Lower lobe of right lung (tissue), 2 donors: ENCODE measurements around the gene AGPAT3. TPM values are rescaled to one million over a fixed set of nuclear protein-coding genes. Genes with fewer than 3 reads are reported as not detected.

Experiments used
- ATAC-seq, 2 donors: fragments of 200-7000 bp; cut with Tn5 transposase; one replicate each; pipeline ENCODE4 v1.9.1; 2020 to 2022; ENCODE audit warnings: mild to moderate bottlenecking in 2 of 2, moderate library complexity in 2 of 2
- DNase-seq: peaks from one replicate; pipeline ENCODE4 v3.0.0-alpha.2; 2020
- H3K27ac ChIP-seq: fragments of 200-600 bp; one replicate; pipeline ENCODE4 v1.8.0; 2022
- H3K27me3 ChIP-seq: fragments of 200-600 bp; one replicate; pipeline ENCODE4 v1.8.0; 2022; ENCODE audit warnings: low read depth
- H3K36me3 ChIP-seq: fragments of 200-600 bp; one replicate; pipeline ENCODE4 v1.8.0; 2022; ENCODE audit warnings: mild to moderate bottlenecking
- H3K4me1 ChIP-seq: fragments of 200-600 bp; one replicate; pipeline ENCODE4 v1.8.0; 2022
- H3K4me3 ChIP-seq: fragments of 200-600 bp; one replicate; pipeline ENCODE4 v1.8.0; 2022; ENCODE audit warnings: mild to moderate bottlenecking
- H3K9me3 ChIP-seq: fragments of 200-600 bp; one replicate; pipeline ENCODE4 v1.8.0; 2022
- intact Hi-C: fragments of 100-400 bp; cut with DNase I; formaldehyde crosslinking; loops from one replicate; pipeline ENCODE4 v1.11.0; 2022
- total RNA-seq: library from RNA; stranded (reverse); fragmentation: NEBNext Ultra II Directional; extraction: Animal tissue kit (Norgen Biotek cat#: 25700); gene quantifications from one replicate; pipeline ENCODE4 v1.2.1, GENCODE V29; 2021
- TF ChIP-seq, protein P1 (sequence below): fragments of 200-600 bp; IDR thresholded peaks from one replicate; pipeline ENCODE4 v1.8.0; 2022; ENCODE audit warnings: antibody characterized with exemption, mild to moderate bottlenecking
- donor health status: DM: no; HTN: yes; CAD: no; lungs with severe emphysema.

The AGPAT3 gene
- total RNA-seq, 1 donor from 2014 or later: 83.3 TPM

DNA sequence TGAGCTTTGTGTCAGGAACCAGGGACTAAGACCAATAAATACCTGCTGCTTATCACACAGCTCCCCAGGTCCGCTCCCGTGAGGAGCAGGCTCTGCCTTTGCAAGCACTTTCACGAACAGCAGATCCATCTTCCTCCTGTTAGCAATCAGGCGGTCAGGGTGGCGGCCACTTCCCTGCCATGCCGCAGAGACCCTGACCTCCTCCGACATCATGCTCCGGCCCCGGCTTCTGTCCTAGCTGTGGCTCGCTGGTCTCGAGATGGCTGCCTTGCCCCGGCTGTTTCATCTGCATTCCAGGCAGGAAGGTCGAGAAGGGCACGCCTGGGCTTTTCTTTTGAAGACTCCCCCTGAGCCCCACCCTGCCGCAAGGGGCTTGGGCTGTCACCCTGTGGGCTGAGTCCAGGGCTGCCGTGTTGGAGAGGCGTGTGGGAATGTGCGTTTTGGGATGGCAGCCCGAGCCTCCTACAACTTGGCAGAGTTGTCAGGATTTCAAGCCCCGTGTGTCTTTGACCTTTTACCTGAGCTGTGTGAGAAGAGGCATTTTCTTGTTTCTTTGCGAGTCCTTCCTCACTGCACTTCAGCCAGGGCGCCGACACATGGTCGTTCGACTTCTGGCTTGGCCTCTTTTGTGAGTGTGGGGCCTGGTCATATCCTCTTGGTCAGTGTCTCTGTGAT is 59.5 kb downstream of the AGPAT3 start:
- H3K4me3 ChIP-seq: no peak overlapping the region
- DNase-seq (peak; percentile 43), ATAC-seq (no peak)
- intact Hi-C loops: no loop called here
- H3K9me3 ChIP-seq: no peaks in the 10 kb centered on the region
- no peak overlapping the region for H3K27ac ChIP-seq
- TF ChIP-seq, protein P1, sequence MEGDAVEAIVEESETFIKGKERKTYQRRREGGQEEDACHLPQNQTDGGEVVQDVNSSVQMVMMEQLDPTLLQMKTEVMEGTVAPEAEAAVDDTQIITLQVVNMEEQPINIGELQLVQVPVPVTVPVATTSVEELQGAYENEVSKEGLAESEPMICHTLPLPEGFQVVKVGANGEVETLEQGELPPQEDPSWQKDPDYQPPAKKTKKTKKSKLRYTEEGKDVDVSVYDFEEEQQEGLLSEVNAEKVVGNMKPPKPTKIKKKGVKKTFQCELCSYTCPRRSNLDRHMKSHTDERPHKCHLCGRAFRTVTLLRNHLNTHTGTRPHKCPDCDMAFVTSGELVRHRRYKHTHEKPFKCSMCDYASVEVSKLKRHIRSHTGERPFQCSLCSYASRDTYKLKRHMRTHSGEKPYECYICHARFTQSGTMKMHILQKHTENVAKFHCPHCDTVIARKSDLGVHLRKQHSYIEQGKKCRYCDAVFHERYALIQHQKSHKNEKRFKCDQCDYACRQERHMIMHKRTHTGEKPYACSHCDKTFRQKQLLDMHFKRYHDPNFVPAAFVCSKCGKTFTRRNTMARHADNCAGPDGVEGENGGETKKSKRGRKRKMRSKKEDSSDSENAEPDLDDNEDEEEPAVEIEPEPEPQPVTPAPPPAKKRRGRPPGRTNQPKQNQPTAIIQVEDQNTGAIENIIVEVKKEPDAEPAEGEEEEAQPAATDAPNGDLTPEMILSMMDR: no peak
- peaks cover 28% of the 10 kb centered on the region for H3K4me1 ChIP-seq
- no peaks in the 10 kb centered on the region for H3K27me3 ChIP-seq
- H3K36me3 ChIP-seq: peaks cover 32% of the 10 kb centered on the region

DNA sequence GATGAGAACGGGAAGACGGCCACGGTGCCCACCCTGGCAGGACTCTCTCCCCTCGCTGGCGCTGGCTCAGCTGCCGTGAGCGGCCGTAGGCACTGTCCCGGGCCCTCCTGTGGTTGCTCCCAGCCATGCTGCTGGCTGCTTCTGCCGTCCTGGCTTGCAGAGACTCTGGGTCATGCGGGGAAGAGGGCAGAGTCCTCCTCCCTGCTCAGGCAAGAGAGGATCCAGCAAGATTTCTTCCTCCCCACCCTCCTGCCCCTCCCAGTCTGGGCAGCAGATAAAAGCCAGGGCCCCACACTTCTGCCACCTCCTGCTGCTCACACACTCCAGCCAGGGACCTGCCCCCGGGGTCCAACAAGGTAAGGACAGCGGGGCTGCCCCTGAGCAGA is 60.1 kb downstream of the AGPAT3 start:
- peak; percentile 31 for DNase-seq
- H3K4me1 ChIP-seq: peaks cover 28% of the 10 kb centered on the region
- intact Hi-C loops: no loop called here
- H3K36me3 ChIP-seq: peaks cover 38% of the 10 kb centered on the region
- H3K4me3 ChIP-seq: no peak overlapping the region
- ATAC-seq: peak; percentile 4 to 12
- H3K27me3 ChIP-seq: no peaks in the 10 kb centered on the region
- TF ChIP-seq, protein P1: no peak
- H3K9me3 ChIP-seq: no peaks in the 10 kb centered on the region
- no peak overlapping the region for H3K27ac ChIP-seq

GRCh38 chr21:43925609-43926008 is 60.6 kb downstream of the AGPAT3 start:
- intact Hi-C loops: no loop called here
- H3K36me3 ChIP-seq: peaks cover 39% of the 10 kb centered on the region
- TF ChIP-seq, protein P1: no peak
- H3K4me3 ChIP-seq: no peak overlapping the region
- ATAC-seq (peak in 1 of 2 donors; percentile 4), DNase-seq (peak; percentile 15)
- peaks cover 28% of the 10 kb centered on the region for H3K4me1 ChIP-seq
- H3K9me3 ChIP-seq: no peaks in the 10 kb centered on the region
- H3K27me3 ChIP-seq: no peaks in the 10 kb centered on the region
- H3K27ac ChIP-seq: no peak overlapping the region

- Histone ChIP-seq H3K9me3 (no peaks in the 10 kb centered on the region), H3K36me3 (peaks cover 39% of the 10 kb centered on the region), H3K4me1 (peaks cover 25% of the 10 kb centered on the region), H3K27me3 (no peaks in the 10 kb centered on the region), H3K4me3 (no peak overlapping the region), H3K27ac (no peak overlapping the region)
- DNase-seq (peak; percentile 46), ATAC-seq (peak in 1 of 2 donors; percentile 29)
- TF ChIP-seq, protein P1: no peak
- intact Hi-C loops: no loop called here
These were observed 61.2 kb downstream of the AGPAT3 start for GRCh38 chr21:43926196-43926595.

DNA sequence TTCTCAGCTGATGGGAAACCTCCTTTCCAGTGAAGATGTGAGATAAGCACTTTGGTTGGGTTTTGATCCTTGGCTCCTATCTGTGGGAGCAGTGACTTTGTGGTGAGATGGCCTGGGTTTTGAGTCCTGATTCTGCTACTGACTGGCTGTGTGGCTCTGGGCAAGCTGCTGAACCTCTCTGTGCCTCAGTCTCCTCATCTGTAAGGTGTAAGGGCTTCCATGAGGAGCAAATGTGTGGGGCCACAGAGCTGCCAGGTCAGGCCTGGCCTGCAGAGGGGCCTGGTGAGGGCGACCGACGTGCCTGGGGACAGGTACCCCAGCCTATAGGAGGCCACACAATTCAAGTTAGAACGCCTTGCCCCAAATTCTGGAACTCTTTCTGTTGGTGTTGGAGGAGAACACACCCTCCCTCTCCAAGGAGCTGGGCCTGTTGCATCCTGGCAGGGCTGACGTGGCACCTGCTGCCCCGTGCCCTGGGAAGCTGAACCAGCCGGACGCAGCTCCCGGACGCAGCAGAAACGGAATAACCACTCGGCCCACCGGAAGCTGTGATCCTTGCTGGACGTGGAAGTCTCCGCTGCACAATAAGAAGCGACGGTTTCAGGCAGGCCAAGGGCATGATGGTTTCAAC is 62.7 kb downstream of the AGPAT3 start:
- Histone ChIP-seq H3K27ac (no peak overlapping the region), H3K9me3 (no peaks in the 10 kb centered on the region), H3K4me3 (no peak overlapping the region), H3K27me3 (no peaks in the 10 kb centered on the region), H3K36me3 (peaks cover 39% of the 10 kb centered on the region), H3K4me1 (peaks cover 12% of the 10 kb centered on the region)
- TF ChIP-seq, protein P1: no peak
- ATAC-seq (no peak), DNase-seq (no peak)
- intact Hi-C loops: no loop called here
